HG03565 (cell line): ENCODE data around the gene CREG2.

Experiments
- ATAC-seq: cut with Tn5 transposase; IDR thresholded peaks from one replicate; pipeline ENCODE4 v1.9.1; 2021; ENCODE audit warnings: mild to moderate bottlenecking, moderate library complexity; ENCODE audit not compliant: unreplicated experiment

CREG2 gene

GRCh38 chr2:101387151-101387834 lies at the start of gene CREG2:
Gene CREG2, minus strand, starts transcription at chr2:101387503. Its CDS starts 46 bp downstream, at chr2:101387457.
- ATAC-seq = no peak

DNA sequence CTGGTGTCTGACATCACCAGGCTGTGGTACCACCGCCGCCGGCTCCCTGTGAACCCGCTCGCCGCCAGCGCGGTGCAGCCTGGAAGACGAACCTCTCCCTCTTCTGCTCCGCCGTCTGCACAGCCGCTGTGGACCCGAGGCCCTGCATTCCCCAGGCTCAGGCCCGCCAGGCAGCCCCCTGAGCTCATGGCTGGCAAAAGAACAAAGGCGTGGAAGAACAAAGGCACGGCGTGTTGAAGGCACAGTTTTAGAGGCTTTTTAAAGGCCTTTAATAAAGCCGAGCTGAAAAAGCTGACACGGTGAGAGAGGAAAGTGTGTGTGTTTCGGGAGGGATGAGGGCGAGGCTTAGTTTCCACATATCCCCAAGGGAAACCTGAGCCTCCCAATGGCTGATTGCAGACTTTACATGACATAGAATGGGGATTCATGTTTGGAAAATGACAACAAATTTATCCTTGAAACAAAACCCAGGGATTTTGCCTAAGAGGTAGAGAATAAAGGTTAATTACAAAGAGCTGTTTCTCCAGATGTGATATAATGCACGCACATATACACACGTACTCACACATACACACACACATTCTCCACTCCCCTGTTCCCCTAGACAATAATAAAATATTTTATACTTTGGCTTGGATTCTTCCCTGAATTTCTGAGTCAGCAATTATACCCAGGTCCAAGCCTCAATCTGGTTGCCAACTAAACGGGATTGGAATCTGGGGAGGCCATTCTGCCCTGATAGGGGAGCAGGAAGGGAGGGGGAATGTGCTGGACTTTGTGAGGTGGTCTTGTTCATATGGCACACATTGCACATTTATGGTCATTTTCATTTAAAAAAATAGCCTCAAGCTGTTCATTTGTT lies 47.9 kb upstream of the CREG2 start:
- ATAC-seq = no peak

DNA sequence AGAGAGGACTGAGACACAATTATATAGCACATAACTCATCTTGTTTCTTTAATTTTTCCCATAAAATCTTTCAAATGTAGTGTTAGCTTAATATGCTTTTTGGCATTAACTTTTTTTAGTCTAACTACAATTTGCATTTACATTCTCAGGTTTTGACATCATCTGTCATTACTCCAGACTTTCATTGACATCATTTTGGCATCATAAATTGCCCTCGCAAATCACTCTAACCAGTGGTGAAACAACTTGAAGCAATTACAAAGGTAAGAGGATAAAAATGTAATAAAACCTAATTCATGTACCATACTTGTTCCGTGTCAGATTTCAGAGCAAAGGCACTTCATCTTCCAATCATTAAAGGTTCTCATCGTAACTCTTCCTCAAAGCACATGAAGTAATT lies 46.2 kb upstream of the CREG2 start:
- ATAC-seq = no peak

DNA sequence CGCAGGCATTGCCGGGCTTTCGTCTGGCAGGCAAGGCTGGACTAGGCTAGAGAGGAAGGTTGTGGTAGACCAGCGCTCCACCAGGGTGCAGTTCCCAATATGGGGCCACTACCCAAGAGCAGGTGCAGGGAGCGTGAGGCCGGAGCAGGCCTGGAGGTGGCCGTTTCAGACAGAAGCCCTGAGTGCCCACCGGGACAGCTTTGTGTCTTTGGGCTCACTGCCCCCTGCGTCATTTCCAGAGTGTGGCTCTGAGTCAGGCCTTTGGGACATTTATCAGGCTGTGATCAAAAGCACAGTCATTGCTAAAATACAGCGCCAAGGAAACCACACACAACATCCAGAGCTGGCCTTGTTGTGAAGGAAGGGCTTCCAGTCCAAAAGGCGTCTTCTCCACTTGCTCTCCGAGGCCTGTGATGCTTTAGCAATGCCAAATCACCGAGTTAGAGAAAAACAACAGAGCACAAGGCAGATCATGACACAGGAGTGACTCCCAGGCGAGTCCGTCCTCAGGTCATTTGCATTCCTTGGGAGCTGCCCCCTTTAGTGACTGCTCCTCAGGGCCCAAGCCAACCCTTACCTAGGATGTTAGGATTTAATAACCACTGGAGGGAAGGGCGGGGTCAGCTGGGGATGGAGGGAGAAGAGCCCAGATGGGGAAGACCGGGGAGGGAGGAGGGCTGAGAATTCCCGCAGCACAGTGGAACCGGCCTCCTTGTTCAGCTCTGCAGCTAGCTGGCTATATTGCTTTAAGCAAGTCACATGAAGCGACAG lies 45.3 kb upstream of the CREG2 start:
- ATAC-seq = no peak

DNA sequence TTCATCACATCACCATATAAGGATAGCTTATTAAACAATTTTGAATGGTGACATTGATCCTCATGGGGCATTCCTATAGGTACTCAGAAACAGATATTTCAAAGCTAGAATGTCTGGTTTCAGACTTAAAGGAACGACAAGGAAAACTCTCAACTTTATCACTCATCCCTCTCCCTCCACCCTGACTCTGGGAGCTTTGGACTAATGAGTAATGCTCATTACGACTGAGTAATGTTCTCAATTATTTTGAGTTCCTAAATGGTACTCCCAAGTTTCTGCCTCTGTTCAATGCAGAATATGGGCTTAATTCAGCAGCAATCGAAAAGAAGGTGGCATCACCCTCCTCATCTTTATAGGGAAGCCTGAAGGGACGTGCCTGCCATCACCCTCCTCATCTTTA lies 44.2 kb upstream of the CREG2 start:
- ATAC-seq = no peak

DNA sequence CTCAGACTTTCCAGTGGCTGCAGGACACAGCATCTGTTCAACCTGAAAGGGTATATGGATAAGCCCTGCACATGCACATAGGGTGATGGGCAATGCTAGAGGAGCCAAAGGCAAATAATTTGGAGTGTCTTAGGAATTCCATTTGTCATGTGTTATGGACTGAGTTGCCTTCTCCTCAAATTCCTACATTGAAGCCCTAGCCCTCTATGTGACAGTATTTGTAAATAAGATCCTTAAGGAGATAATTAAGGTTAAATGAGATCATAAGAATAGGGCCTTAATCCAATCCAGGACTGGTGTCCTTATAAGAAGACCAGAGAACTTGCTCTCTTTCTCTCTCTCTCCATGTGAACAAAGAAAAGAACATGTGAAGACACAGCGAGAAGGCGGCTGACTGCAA lies 42.9 kb upstream of the CREG2 start:
- no peak for ATAC-seq

GRCh38 chr2:101429453-101429852 lies 42.1 kb upstream of the CREG2 start:
- no peak for ATAC-seq

- ATAC-seq = no peak
Measured at GRCh38 chr2:101428422-101429176, 41.3 kb upstream of the CREG2 start.

DNA sequence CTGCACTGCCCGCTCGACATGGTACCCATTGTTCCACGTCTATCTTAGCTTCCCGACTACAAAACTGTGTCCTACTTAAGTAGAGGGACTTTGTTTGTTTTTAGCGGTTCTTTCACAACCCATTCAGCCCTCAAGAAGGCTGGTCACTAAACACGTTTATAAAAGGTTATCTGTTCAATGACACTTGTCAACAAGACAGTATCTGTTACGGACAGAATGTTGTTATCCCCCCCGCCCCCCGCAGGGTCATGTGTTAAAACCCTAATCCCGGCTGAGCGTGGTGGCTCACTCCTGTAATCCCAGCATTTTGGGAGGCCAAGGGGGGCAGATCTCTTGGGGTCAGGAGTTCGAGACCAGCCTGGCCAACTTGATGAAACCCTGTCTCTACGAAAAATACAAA lies 40.4 kb upstream of the CREG2 start:
- ATAC-seq = no peak

- ATAC-seq = no peak
Measured at GRCh38 chr2:101427240-101427639, 39.9 kb upstream of the CREG2 start.

GRCh38 chr2:101426822-101427221 lies 39.5 kb upstream of the CREG2 start:
- ATAC-seq = no peak

- no peak for ATAC-seq
Measured at GRCh38 chr2:101420623-101421022, 33.3 kb upstream of the CREG2 start.

GRCh38 chr2:101419096-101419663 lies 31.9 kb upstream of the CREG2 start:
- ATAC-seq = no peak

DNA sequence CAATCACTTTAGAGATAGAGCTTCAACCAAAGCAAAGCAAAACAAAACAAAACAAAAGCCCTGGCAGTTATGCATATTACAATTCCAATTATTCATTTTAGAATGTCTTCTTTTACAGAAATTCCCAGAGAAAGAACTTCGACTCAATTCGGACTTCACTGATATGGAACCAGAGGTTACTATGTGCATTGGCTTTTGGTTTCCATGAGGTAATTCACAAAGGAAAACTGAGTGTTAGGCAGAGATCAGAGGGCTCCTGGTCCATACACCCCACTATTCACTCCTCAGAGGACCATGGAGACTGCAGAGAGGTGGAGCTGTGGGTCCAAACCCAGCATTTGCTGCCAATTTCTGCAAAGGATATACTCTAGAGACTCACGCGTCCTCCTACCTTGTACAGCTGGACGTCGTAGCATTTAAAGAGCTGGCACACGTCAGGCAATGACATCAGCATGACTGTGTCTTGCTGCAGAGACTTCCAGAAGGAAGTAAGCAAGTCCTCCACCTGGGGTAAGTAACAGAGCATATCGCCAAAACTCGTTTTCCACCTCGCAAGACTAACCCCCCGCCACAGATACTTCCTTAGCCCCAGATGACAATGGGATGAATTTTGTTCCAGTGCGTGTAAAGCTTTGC lies 31.3 kb upstream of the CREG2 start:
- ATAC-seq = no peak

DNA sequence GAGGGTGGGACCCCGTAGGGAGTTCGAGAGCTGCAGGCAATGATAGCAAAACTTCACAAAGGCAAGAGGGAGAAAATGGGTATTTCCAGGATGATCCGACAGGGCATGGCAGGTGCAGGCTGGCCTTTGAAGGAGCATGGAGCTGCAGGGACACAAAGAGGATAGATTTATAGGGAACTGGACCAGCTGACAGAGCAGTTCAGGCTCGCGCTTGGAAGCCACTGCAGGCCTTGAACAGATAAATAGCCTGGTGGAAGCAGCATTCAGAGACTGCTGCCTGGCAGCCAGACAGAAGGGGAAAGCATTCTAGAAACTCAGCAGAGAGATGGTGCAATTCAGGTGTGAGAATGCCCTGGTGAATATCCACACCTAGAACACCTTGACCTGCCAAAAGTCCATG lies 29.3 kb upstream of the CREG2 start:
- ATAC-seq = no peak

DNA sequence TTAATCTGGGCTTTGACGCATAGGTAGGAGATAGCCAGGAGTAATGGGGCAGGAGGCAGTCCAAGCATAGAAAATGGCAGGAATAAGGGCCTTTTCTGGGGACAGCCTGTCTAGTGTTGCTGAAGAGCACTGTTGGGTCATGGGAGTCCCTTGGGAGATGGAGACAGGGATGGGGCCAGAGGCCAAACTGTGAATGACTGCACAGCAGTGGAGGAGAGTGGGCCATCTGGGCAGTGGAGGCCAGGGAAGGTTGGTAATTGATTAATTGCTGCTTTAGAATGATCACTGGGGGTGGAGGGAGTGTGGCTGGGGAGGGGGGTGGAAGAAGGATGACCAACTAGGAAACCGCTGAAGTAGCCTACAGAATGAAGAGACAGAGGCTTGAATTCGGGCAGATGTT lies 28.6 kb upstream of the CREG2 start:
- no peak for ATAC-seq

GRCh38 chr2:101415220-101415619 lies 27.9 kb upstream of the CREG2 start:
- ATAC-seq = no peak

DNA sequence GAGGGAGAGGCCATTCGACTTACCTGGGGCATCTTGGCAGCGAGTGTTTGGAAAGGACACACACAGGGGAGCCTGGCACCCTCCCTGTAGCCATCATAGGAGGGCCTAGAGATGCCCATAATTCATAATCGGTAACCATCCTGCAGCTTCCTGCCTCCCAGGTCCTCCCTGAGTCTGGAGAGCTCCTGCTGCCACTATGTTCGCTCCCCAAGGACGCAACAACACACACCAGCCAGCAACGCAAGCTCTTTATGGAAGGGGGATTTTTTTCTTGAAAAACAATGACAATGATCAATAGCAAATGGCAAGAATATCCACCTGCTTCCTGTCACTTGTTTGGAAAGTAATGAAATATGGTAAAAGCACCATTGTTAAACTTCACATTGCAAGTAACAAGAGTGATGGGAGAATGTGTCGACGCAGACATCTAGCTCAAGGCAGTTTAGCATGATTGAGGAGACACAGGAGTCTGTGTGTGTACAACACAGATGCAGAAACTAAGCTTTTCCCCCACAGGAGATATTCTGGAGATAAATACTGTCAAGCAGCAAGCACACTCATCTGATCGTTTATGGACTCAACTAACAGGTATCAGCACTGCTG lies 24.9 kb upstream of the CREG2 start:
- ATAC-seq = no peak

DNA sequence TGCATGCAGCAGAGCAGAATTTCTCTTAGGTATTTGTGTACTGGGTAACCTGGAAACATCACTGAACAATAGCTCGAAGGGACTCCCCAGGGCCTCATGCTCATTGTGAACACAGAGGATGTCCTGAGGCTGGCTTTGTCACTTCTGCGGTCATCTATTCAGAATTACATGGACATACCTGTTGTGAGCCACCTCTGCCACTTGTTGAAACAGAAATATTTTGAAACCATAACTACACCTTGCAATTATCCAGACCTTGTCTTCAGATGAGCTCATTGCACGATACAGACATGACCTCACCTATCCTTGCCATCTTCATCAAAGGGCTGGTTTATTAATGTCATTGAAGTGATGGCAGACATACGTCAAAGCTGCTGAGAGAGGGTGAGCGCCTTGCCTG lies 23.4 kb upstream of the CREG2 start:
- no peak for ATAC-seq

DNA sequence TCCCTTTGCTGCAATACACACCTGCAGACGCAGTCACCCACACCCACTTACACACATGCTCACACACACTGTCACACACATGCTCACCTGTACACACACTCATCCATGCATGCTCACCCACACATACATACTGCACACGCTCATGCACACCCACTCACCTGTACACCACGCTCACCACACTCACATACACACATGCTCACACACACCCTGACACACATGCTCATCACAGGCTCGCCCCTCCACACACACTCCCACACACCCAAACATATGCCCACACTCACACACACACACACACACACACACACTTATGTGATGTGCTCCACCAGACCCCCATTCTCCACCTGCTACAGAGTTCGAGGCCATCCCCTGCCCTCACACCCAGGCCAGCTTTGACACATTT lies 22.8 kb upstream of the CREG2 start:
- no peak for ATAC-seq
